GM12892 (cell line): Measurements from ENCODE around the gene ZNF827.

Experiments
- POLR2A ChIP-seq: IDR thresholded peaks from 2 replicates; pipeline ENCODE4 v1.6.1; 2011; ENCODE audit warnings: low read depth, low read length, control low read depth
- POLR2AphosphoS5 ChIP-seq: IDR thresholded peaks from 2 replicates; pipeline ENCODE4 v1.6.1; 2011; ENCODE audit warnings: low read depth, low read length, control low read depth

DNA sequence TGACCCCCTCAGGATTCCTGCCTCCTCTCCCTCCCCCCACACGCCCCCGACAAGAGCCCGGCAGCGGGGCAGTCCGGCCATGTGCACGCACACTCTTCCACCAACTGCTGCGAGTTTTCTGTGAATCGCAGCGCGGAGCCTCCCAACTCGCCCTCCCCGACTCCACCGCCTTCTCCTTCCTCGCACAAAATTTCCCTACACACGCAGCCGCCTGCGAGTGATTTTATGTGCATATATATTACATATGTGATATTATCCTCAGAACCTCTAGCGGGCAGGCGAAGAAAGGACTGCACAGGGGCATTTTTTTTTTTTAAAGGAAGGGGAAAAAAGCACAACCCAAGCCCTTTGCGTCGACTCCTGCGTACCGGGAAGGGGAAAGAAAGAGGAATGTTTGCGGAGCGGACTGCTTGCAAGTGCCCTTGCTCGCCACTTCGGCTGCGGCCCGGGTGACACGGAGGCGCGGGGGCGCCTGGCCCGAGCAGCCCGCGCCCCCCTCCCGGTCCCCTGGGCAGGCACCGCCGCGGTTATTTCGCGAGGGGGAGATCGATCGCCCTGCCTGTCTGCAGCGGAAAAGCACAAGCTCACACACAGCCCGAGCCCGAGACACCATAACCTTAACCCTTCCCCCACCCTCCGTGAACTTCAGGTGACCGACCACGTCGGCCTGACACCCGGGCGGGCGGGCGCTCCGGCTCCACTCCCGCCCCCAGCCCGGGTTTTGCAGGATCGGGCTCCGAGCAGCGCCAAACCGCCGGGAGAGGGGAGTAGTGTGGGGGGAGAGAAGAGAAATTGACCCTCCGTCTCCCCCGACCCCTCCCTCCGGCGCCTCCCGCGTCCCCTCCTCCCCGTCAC is 2.3 kb downstream of the ZNF827 start:
- TF ChIP-seq POLR2AphosphoS5, result peak; percentile 53
- peak; percentile 51; the same call in 1 of the 2 replicates for TF ChIP-seq POLR2A
